Jurkat, Clone E6-1 (cell line): Measurements from ENCODE around the gene SKI. TPM values are rescaled to one million over a fixed set of nuclear protein-coding genes. Genes with fewer than 3 reads are reported as not detected.

ENCODE experiments used
- DNase-seq: peaks from one replicate; pipeline ENCODE4 v3.0.0-alpha.2; 2011; ENCODE audit warnings: low read depth, low spot score
- H3K4me3 ChIP-seq: 2 replicates; pipeline ENCODE4 v1.5.1; 2011; ENCODE audit warnings: mild to moderate bottlenecking, low read length, control low read depth, moderate library complexity
- polyA plus RNA-seq: library from polyadenylated mRNA; unstranded; fragments of >200 nt; gene quantifications from one replicate; pipeline ENCODE4 v1.2.1, GENCODE V29; 2012; ENCODE audit warnings: missing spikeins; ENCODE audit not compliant: insufficient read length, insufficient read depth

The SKI gene
- polyA plus RNA-seq = 4.5 TPM

GRCh38 chr1:2228157-2228594 lies at the start of gene SKI:
TSS of gene SKI (plus strand) at chr1:2228319. CDS start at chr1:2228767, 448 bp downstream.
- peak within 1 kb of the TSS; percentile 23; the same call in 1 of the 2 replicates for H3K4me3 ChIP-seq
- no peak for DNase-seq

- no peak overlapping the region for H3K4me3 ChIP-seq
- DNase-seq = no peak
These were observed 49.2 kb upstream of the SKI start for GRCh38 chr1:2178875-2179274.

GRCh38 chr1:2179283-2180013 lies 48.7 kb upstream of the SKI start:
- DNase-seq = no peak
- no peak overlapping the region for H3K4me3 ChIP-seq

- DNase-seq = no peak
- no peak overlapping the region for H3K4me3 ChIP-seq
These were observed 47.5 kb upstream of the SKI start for GRCh38 chr1:2180297-2181245.

- no peak overlapping the region for H3K4me3 ChIP-seq
- DNase-seq = no peak
These were observed 46.8 kb upstream of the SKI start for GRCh38 chr1:2181271-2181670.

GRCh38 chr1:2181752-2182151 lies 46.4 kb upstream of the SKI start:
- H3K4me3 ChIP-seq = no peak overlapping the region
- DNase-seq = no peak

- DNase-seq = no peak
- no peak overlapping the region for H3K4me3 ChIP-seq
These were observed 45.7 kb upstream of the SKI start for GRCh38 chr1:2182376-2182775.

- no peak for DNase-seq
- H3K4me3 ChIP-seq = no peak overlapping the region
These were observed 44.2 kb upstream of the SKI start for GRCh38 chr1:2183937-2184334.

GRCh38 chr1:2184531-2184930 lies 43.6 kb upstream of the SKI start:
- no peak overlapping the region for H3K4me3 ChIP-seq
- DNase-seq = no peak

GRCh38 chr1:2184934-2185333 lies 43.2 kb upstream of the SKI start:
- no peak overlapping the region for H3K4me3 ChIP-seq
- DNase-seq = no peak

- DNase-seq = no peak
These were observed 42.0 kb upstream of the SKI start for GRCh38 chr1:2185880-2186855.

GRCh38 chr1:2186901-2187300 lies 41.2 kb upstream of the SKI start:
- no peak overlapping the region for H3K4me3 ChIP-seq
- no peak for DNase-seq

More at GRCh38 chr1:2185880-2186855, 42.0 kb upstream of the SKI start:
- no peak overlapping the region for H3K4me3 ChIP-seq

GRCh38 chr1:2187619-2188018 lies 40.5 kb upstream of the SKI start:
- no peak for DNase-seq
- H3K4me3 ChIP-seq = no peak overlapping the region

- DNase-seq = no peak
- no peak overlapping the region for H3K4me3 ChIP-seq
These were observed 39.8 kb upstream of the SKI start for GRCh38 chr1:2188336-2188735.

GRCh38 chr1:2189459-2190425 lies 38.4 kb upstream of the SKI start:
- peak; percentile 79 for DNase-seq
- peak overlapping the region; percentile 48 for H3K4me3 ChIP-seq

GRCh38 chr1:2190491-2190976 lies 37.6 kb upstream of the SKI start:
- no peak overlapping the region for H3K4me3 ChIP-seq
- DNase-seq = no peak

GRCh38 chr1:2192031-2192995 lies 35.8 kb upstream of the SKI start:
- DNase-seq = no peak
- H3K4me3 ChIP-seq = no peak overlapping the region
